T-helper 2 cell treated with Interferon-gamma antibody and Interleukin-4, amounts not matched to agents 100 ng/mL and 5 ng/mL, for 36 hours (primary cell): ENCODE data around the gene TMED8. TPM values are rescaled to one million over a fixed set of nuclear protein-coding genes. Genes with fewer than 3 reads are reported as not detected.

ENCODE experiments used
- intact Hi-C: fragments of 100-400 bp; cut with micrococcal nuclease; formaldehyde crosslinking; loops from one replicate; pipeline ENCODE4 v1.15.1; 2023
- total RNA-seq: library from RNA; stranded (reverse); gene quantifications from 2 replicates; pipeline ENCODE4 v1.2.3, GENCODE V29; 2022

TMED8 gene
- total RNA-seq, 1 donor from 2014 or later: 19.9 TPM

DNA sequence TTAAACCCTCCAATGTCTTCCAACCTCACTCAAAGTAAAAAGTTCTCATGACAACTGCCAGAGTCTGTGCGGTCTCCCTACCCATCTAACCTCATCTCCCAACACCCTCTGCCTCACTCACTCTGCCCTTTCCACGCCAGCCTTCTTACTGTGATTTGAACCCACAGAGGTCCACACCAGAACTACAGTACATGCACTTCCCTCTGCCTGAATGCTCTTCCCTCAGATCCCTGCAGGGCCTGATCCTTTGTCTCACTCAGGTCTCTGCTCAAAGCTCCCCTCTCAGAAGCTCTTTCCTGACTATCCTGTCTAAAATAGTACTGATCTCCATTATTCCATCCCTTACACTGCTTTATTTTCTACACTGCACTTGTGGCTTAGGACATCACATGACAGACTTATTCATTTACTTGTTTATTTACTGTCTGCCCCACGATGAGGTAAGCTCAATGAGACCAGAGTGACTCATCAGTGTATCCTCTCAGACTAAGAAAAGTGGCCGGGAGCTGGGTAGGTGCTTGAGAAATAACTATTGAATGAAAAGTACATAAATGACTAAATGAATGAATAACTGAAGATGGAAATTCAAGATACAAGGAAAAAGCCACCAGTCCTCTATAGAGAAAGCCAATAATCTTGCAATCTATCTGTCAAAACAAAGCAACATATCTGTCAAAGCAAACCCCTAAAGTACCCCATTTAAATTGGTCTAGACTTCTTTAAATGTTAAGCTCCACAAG, 73.3 kb downstream of the TMED8 start:
- intact Hi-C loops: loop anchor here (1.0 to 5.0 kb wide), 2 partner anchors 17 to 154 kb away; partner anchors contain the start of genes AHSA1, POMT2 and VIPAS39

DNA sequence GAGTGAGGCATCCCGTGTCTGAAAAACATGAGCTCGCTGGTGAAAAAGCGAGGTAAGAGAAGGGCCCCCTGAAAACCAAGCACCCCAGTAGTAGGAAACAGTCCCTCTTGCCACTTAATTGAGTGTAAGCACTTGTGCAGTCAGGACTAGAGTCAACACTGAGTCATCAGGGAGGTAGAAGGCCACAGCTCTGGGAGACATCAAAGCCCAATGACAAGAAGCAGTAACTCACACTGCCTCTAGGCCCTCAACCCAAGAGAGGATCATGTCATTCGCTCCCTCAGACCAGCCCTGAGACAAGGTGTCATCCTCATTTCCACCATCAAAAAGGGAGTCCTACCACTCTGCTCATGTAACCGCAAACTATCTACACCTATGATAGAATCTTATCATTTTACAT, 74.0 kb downstream of the TMED8 start:
- intact Hi-C loops: loop anchor here (1.0 to 5.0 kb wide), 2 partner anchors 17 to 154 kb away; partner anchors contain the start of genes AHSA1, POMT2 and VIPAS39

DNA sequence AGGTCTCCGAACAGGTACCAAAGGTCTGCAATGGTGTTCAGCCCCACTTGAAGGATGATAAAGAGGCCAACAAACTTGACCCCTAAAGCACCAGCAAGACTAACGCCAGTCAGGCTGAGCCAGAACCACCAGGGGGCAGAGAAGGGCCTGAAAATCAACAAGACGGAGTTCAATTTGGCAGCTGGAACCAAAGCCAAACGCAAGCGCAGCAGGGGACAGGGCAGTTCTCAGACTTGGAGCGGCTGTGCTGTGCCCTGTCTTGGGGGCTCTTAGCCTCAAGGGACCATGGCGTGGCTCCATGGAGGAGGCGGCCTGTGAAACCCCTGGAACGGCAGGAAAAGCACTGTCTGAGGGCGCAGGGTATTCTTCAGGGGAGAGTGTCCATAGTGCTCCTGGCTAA, 75.8 kb downstream of the TMED8 start:
- intact Hi-C loops: loop anchor here (1.0 to 5.0 kb wide), 2 partner anchors 156 to 250 kb away; partner anchors contain the start of genes AHSA1 and VIPAS39

DNA sequence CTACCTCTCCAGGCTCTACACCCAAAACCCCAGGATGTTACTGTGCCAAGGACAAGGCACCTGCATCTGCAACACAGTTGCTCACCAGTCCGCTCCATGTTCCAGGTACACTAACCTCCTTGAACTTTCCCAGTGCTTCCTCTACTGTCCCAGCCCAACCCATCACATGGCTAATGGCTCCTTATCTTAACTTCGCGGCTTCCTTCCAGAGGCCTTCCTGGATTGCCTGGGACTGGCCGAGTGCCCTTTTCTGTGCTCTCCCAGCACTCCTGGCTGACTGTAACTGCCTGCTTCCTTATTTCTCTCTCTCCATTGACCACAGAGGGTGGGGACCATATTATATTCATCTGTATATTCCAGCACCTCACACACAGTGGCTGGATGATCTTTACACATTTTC, 77.1 kb downstream of the TMED8 start:
- intact Hi-C loops: loop anchor here (5.0 kb wide), 1 partner anchor 158 kb away; the partner anchor contains the start of genes AHSA1 and VIPAS39

DNA sequence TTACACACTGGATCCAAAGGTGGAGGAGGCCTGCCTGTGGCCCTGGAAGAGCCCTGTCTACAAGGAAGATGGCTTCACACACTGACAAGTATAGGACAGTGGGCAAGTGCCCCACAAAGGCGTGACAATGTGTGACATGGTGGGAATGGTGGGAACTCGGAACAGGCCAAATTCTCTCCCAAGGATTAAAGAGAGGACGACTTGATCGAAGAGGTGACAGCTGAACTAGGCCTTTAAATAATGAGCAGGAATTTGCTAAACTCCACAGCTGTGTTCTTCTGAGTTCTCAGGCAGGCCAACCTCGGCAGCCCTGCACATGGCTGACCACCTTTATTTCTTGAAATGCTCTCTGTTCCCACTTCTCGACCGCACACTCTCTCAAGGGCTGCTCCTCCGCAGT, 80.0 kb downstream of the TMED8 start:
- intact Hi-C loops: no loop called here

DNA sequence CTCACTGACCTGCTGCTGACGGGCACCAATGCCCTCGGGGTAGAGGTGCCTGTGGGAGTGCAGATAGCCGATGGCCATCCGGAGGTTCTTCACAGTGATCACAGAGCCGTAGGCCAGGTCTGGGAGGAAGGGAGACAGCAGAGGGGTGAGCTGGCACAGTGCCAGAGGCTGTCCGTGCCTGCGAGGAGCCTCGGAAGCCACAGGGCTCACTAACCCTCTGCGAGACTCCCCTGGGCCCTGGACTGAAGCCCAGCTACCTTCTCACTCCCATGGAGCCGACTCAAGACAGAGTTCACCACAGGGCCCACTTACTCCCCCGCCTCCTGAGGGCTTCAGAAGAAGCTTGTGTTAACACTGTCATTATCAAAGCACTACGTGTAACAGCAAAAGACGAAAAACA, 80.7 kb downstream of the TMED8 start:
- intact Hi-C loops: no loop called here

DNA sequence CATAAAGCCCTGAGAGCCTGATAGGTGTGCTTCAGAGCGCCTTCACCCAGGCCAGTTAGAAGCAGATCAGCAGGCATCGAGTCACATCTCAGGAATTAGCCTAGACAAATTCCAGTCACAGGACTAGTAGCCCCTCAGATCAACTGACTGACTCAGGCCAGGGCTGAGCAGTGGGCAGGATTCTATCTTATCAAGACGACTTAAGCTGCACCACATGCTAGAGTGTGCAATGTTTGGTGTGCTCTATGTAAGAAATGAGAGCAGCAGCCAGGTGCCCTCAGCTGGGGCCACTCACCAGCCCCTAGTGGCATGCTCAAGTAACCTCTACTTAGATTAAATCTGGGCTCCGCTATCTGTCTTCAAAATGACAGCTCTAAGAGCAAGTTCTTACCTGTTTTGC, 86.2 kb downstream of the TMED8 start:
- intact Hi-C loops: no loop called here

DNA sequence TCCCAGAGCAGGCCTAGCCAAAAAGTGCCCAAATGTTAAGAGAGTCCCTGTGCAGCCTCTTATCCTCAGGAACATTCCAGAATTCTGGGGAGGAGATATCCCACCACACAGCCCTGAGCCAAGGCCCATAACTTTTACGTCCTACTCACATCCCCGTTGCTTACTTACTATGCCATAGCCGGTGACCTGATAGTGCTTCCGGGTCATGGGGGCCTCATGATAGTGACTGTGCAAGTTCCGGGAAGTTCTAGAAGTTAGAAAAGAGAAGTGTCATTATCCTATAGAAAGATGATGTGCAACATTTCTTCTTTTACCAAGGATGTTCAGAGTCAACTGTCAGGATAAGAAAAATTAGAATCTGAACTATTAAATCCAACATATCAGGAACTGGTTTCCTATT, 90.3 kb downstream of the TMED8 start:
- intact Hi-C loops: no loop called here

Other genes with a start within 250 kb of the TMED8 start
- not detected in 2 replicates for gene ZDHHC22, start 235.3 kb downstream of the TMED8 start, total RNA-seq
- gene TMEM63C, start 195.3 kb downstream of the TMED8 start, total RNA-seq: 0.43 and 0.80 TPM in 2 replicates
- gene NGB, start 105.9 kb downstream of the TMED8 start, total RNA-seq: not detected in 2 replicates
- 15.7 and 16.3 TPM in 2 replicates for gene POMT2, start 56.2 kb downstream of the TMED8 start, total RNA-seq
- gene GSTZ1, start 56.1 kb downstream of the TMED8 start, total RNA-seq: 10.1 and 10.2 TPM in 2 replicates
- gene SAMD15, start 285 bp upstream of the TMED8 start, total RNA-seq: 0.07 and 0.23 TPM in 2 replicates
- 0.27 and 0.30 TPM in 2 replicates for gene NOXRED1, start 46.4 kb upstream of the TMED8 start, total RNA-seq
- gene VIPAS39, start 80.5 kb upstream of the TMED8 start, total RNA-seq: 17.1 and 18.8 TPM in 2 replicates
- gene AHSA1, start 81.0 kb upstream of the TMED8 start, total RNA-seq: 217 and 245 TPM in 2 replicates
- gene ISM2, start 121.7 kb upstream of the TMED8 start, total RNA-seq: 0.18 TPM in 1 of 2 replicates, not detected in the other
- gene SPTLC2, start 239.5 kb upstream of the TMED8 start, total RNA-seq: 48.4 and 51.6 TPM in 2 replicates